SK-N-MC (cell line): Measurements from ENCODE around the gene GPC5.

Source experiments
- EZH2 ChIP-seq: fragments of 200-600 bp; sonication (generic); IDR thresholded peaks from one replicate; pipeline ENCODE4 v1.6.1; 2017; ENCODE audit warnings: antibody characterized with exemption
- FOXP2 ChIP-seq: optimal IDR thresholded peaks from 2 replicates; pipeline ENCODE3; 2011; ENCODE audit warnings: mild to moderate bottlenecking, moderate library complexity; ENCODE audit not compliant: insufficient read depth; ENCODE audit errors: extremely low read length, control extremely low read depth
- POLR2AphosphoS5 ChIP-seq: IDR thresholded peaks from 2 replicates; pipeline ENCODE4 v1.6.1; 2012; ENCODE audit warnings: mild to moderate bottlenecking, low read depth, low read length, borderline replicate concordance

DNA sequence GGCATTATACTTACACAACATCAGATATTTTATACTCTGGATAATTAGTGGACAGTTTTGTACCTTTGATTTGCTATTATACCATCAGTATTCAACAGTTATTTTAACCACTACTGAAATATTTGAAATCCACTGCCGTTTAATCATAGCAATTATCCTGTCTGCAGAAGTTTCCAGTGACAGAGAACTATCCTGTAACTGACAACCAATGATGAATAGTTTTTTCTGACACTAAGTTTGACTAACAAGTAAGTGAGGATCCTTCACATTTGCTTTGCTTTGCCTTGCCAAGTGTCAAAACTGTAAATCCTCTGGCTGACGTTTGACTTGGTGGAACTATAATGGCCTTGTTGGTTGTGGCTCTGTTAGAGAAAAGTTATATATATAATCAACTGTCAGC, 410.7 kb downstream of the GPC5 start:
- TF ChIP-seq POLR2AphosphoS5 (no peak), EZH2 (no peak), FOXP2 (no peak)
